Left lung (tissue), 10 donors: ENCODE measurements around the gene C11orf24. TPM values are rescaled to one million over a fixed set of nuclear protein-coding genes. Genes with fewer than 3 reads are reported as not detected.
A peak's percentile ranks its signal among the peaks of the same experiment; 100 is the strongest.

Source experiments
- ATAC-seq: fragments of 200-7000 bp; cut with Tn5 transposase; one replicate; pipeline ENCODE4 v1.9.1; 2020; ENCODE audit warnings: moderate library complexity
- DNase-seq, 4 donors: peaks; one replicate each; pipeline ENCODE4 v3.0.0-alpha.2; 2013 to 2020
- H3K27ac ChIP-seq, 2 donors: fragments of 200-600 bp; sonication (generic) in 1 of 2; one replicate each; pipeline versions ENCODE4 v1.5.0 to v1.8.0; 2020 to 2021
- H3K27me3 ChIP-seq, 2 donors: fragments of 200-600 bp; sonication (generic) in 1 of 2; one replicate each; pipeline versions ENCODE4 v1.5.0 to v1.8.0; 2020 to 2021
- H3K36me3 ChIP-seq, 2 donors: fragments of 200-600 bp; sonication (generic) in 1 of 2; one replicate each; pipeline versions ENCODE4 v1.5.0 to v1.8.0; 2020 to 2021
- H3K4me1 ChIP-seq, 2 donors: fragments of 200-600 bp; one replicate each; pipeline ENCODE4 v1.8.0; 2021
- H3K4me3 ChIP-seq, 2 donors: fragments of 200-600 bp; sonication (generic) in 1 of 2; one replicate each; pipeline versions ENCODE4 v1.5.0 to v1.8.0; 2020 to 2021; ENCODE audit warnings: mild to moderate bottlenecking in 1 of 2
- H3K9me3 ChIP-seq, 2 donors: fragments of 200-600 bp; sonication (generic) in 1 of 2; one replicate each; pipeline versions ENCODE4 v1.5.0 to v1.8.0; 2020 to 2021
- intact Hi-C, 2 donors: fragments of 100-400 bp; cut with DNase I; formaldehyde crosslinking; loops; one replicate each; pipeline versions ENCODE4 v1.11.2 to v1.14.2; 2022
- polyA plus RNA-seq, 6 donors: library from polyadenylated mRNA; unstranded; fragments of 120-200 nt; gene quantifications; one replicate each; pipeline ENCODE4 v1.2.1, GENCODE V29; 2013; ENCODE audit not compliant: insufficient read length in 6 of 6
- total RNA-seq, 2 donors: library from RNA; stranded (reverse); fragmentation: NEBNext Ultra II Directional; extraction: Animal tissue kit (Norgen Biotek cat#: 25700); gene quantifications; one replicate each; pipeline ENCODE4 v1.2.1, GENCODE V29; 2021
- TF ChIP-seq, protein P1 (sequence below), 2 donors: fragments of 200-600 bp; sonication (generic) in 1 of 2; IDR thresholded peaks; one replicate each; pipeline versions ENCODE4 v1.5.0 to v1.8.0; 2021; ENCODE audit warnings: antibody characterized with exemption in 2 of 2
- donor health status: DM: no; HTN: yes; CAD: no.
- donor health status: DM: no; HTN: no; CAD: no.

C11orf24 gene
- total and polyA plus RNA-seq, 8 donors = 17.5 to 50.9 (median 24.4) TPM

DNA sequence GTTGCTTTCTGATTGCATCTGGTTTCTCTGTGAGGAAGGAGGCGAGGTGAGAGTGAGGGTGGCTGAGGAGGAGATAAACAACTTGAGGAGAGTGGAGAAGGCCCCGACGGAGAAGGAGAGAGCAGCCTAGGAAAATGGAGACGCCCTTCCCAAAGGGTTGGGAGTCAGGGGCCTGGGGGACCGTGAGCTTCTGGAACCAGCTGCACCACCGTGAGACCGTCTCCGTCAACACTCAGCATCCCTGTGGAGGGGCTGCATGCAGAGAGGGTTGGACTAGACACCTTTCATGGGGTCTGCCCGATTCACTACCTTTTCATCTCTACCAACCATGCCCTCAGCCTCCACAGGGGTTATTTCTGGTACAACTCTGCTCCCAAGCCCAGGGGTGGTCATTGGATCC lies 45.4 kb downstream of the C11orf24 start:
- TF ChIP-seq, protein P1, sequence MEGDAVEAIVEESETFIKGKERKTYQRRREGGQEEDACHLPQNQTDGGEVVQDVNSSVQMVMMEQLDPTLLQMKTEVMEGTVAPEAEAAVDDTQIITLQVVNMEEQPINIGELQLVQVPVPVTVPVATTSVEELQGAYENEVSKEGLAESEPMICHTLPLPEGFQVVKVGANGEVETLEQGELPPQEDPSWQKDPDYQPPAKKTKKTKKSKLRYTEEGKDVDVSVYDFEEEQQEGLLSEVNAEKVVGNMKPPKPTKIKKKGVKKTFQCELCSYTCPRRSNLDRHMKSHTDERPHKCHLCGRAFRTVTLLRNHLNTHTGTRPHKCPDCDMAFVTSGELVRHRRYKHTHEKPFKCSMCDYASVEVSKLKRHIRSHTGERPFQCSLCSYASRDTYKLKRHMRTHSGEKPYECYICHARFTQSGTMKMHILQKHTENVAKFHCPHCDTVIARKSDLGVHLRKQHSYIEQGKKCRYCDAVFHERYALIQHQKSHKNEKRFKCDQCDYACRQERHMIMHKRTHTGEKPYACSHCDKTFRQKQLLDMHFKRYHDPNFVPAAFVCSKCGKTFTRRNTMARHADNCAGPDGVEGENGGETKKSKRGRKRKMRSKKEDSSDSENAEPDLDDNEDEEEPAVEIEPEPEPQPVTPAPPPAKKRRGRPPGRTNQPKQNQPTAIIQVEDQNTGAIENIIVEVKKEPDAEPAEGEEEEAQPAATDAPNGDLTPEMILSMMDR (IDR thresholded peaks at IDR 0.05) = no peak
- Histone ChIP-seq H3K27ac (no peak overlapping the region), H3K9me3 (peaks cover 0 to 22% of the 10 kb centered on the region in 2 donors), H3K27me3 (no peaks in the 10 kb centered on the region), H3K36me3 (no peaks in the 10 kb centered on the region), H3K4me3 (no peak overlapping the region), H3K4me1 (no peaks in the 10 kb centered on the region)
- no peak for DNase-seq
- intact Hi-C loops = no loop called here
- ATAC-seq = no peak

GRCh38 chr11:68224606-68225005 lies 47.2 kb downstream of the C11orf24 start:
- no peak overlapping the region for H3K27ac ChIP-seq
- DNase-seq (no peak), ATAC-seq (no peak)
- no peaks in the 10 kb centered on the region for H3K36me3 ChIP-seq
- intact Hi-C loops = no loop called here
- TF ChIP-seq, protein P1 (IDR thresholded peaks at IDR 0.05) = no peak
- no peaks in the 10 kb centered on the region for H3K4me1 ChIP-seq
- no peak overlapping the region for H3K4me3 ChIP-seq
- peaks cover 0 to 12% of the 10 kb centered on the region in 2 donors for H3K9me3 ChIP-seq
- no peaks in the 10 kb centered on the region for H3K27me3 ChIP-seq

DNA sequence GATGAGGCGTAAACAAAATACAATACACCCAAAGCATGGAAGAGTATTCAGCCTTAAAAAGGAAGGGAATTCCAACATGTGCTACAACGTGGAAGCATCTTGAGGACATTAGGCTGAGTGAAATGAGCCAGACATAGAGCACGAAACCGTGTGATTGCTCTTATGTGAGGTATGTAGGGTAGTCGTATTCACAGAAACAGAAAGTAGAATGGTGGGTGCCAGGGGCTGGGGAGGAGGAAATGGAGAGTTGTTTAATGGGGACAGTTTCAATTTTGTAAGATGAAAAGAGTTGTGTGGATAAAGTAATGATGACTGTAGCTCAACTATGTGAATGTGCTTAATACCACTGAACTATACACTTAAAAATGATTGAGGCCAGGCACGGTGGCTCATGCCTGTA lies 48.5 kb downstream of the C11orf24 start:
- intact Hi-C loops = no loop called here
- Histone ChIP-seq H3K4me3 (no peak overlapping the region), H3K4me1 (no peaks in the 10 kb centered on the region), H3K27me3 (no peaks in the 10 kb centered on the region), H3K36me3 (no peaks in the 10 kb centered on the region), H3K9me3 (no peaks in the 10 kb centered on the region), H3K27ac (no peak overlapping the region)
- TF ChIP-seq, protein P1 (IDR thresholded peaks at IDR 0.05) = no peak
- DNase-seq = no peak
- no peak for ATAC-seq

DNA sequence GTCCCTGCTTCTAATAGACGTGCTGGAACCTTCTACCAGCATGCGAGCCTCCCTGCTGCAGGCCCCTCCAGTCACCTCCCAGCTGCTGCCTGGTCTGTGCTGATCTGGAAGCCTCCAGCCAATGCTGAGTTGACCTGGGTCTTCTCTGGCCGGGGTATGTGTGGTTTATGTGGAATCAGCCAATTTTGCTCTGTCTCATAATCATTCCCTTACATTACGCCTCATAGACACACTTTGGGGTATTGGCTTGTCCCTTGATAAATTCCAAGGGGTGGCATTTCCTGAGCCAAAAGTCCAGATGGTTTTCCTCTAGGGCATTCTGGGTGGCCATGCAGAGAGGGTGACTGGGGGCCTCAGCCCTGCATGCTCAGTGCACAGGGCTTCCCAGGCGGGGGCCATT lies 50.4 kb downstream of the C11orf24 start:
- TF ChIP-seq, protein P1 (IDR thresholded peaks at IDR 0.05) = no peak
- no peaks in the 10 kb centered on the region for H3K36me3 ChIP-seq
- DNase-seq (peak in 1 of 4 donors; percentile 40), ATAC-seq (no peak)
- H3K9me3 ChIP-seq = no peaks in the 10 kb centered on the region
- no peaks in the 10 kb centered on the region for H3K27me3 ChIP-seq
- H3K4me1 ChIP-seq = no peaks in the 10 kb centered on the region
- H3K4me3 ChIP-seq = no peak overlapping the region
- intact Hi-C loops = no loop called here
- no peak overlapping the region for H3K27ac ChIP-seq

- H3K27ac ChIP-seq = no peak overlapping the region
- H3K36me3 ChIP-seq = no peaks in the 10 kb centered on the region
- H3K27me3 ChIP-seq = peaks cover 0 to 6% of the 10 kb centered on the region in 2 donors
- intact Hi-C loops = no loop called here
- TF ChIP-seq, protein P1 (IDR thresholded peaks at IDR 0.05) = no peak
- DNase-seq = peak in 1 of 4 donors; percentile 76
- peaks cover 5 to 17% of the 10 kb centered on the region in 2 donors for H3K4me1 ChIP-seq
- no peaks in the 10 kb centered on the region for H3K9me3 ChIP-seq
- peak; percentile 3 for ATAC-seq
- H3K4me3 ChIP-seq = no peak overlapping the region
Measured at GRCh38 chr11:68216171-68216938, 55.4 kb downstream of the C11orf24 start.
